Ishikawa (cell line): Measurements from ENCODE around the gene PER3.

ENCODE experiments used
- CEBPB ChIP-seq: IDR thresholded peaks from 2 replicates; pipeline ENCODE4 v1.6.1; 2012
- CREB1 ChIP-seq: IDR thresholded peaks from 2 replicates; pipeline ENCODE4 v1.6.1; 2012; ENCODE audit warnings: low read depth
- EGR1 ChIP-seq: IDR thresholded peaks from 2 replicates; pipeline ENCODE4 v1.6.1; 2012
- EP300 ChIP-seq: IDR thresholded peaks from 2 replicates; pipeline ENCODE4 v1.6.1; 2012; ENCODE audit warnings: borderline replicate concordance
- MAX ChIP-seq: IDR thresholded peaks from 2 replicates; pipeline ENCODE4 v1.6.1; 2012
- RAD21 ChIP-seq: IDR thresholded peaks from 2 replicates; pipeline ENCODE4 v1.6.1; 2012; ENCODE audit warnings: low read depth
- TAF1 ChIP-seq: IDR thresholded peaks from 2 replicates; pipeline ENCODE4 v1.6.1; 2012; ENCODE audit warnings: low read depth, mild to moderate bottlenecking

GRCh38 chr1:7809742-7810141 lies 25.7 kb downstream of the PER3 start:
- TF ChIP-seq EP300 (no peak), RAD21 (no peak), CEBPB (no peak), EGR1 (no peak), CREB1 (no peak), MAX (no peak), TAF1 (no peak)
